ENCODE data around the gene BRD1. TPM values are rescaled to one million over a fixed set of nuclear protein-coding genes. Genes with fewer than 3 reads are reported as not detected.
A peak's percentile ranks its signal among the peaks of the same experiment; 100 is the strongest.

The BRD1 gene
- polyA plus RNA-seq, 4 donors = 29.2 to 49.0 (median 40.4) TPM

DNA sequence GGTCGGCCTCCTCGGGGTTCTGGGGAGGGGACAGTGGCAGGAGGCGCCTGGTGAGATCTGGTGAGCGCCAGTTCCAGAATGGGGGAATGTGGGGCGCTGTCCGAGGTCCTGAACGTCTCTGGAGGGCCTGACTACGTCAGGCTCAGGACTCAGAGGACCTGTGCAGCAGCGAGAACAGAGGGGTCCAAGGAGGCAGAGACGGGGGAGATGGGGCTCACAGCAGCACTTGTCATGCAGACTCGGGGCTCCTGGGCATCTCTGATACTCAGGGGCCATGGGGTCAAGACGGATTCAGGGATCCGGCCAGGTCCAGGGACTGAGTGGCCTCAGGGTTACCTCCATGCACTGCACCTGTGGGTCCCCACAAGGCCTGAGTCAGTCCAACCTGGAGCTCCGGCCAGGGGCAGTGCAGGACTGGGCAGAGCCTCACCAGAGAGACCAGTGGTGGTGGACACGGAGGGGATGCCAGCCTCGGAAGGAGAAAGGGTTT is 92.2 kb downstream of the BRD1 start:
- DNase-seq (ENCODE audit: low read depth in 4 of 4, low spot score in 2 of 4) = peak in 3 of 4 donors; percentile 19 to 47 (median 34)

DNA sequence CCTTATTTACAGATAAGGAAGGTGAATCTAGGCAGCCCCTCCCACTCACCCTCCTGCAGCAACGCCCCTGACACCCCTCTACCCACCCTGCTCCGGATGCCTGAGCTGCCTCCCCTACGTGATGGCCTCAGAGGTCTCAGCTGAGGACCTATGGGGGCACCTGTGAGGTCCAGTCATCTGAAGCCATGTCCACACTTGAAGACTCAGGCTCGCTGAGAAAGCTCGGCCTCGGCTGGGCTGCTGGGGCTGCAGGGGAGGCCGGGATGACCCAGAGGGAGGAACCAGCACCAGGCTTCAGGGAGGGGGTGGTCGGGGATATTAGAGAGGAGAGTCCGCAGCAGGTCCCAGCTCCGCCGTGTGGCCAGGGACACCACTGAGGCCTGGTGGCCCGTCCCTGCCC is 92.8 kb downstream of the BRD1 start:
- DNase-seq (ENCODE audit: low read depth in 4 of 4, low spot score in 2 of 4) = no peak

DNA sequence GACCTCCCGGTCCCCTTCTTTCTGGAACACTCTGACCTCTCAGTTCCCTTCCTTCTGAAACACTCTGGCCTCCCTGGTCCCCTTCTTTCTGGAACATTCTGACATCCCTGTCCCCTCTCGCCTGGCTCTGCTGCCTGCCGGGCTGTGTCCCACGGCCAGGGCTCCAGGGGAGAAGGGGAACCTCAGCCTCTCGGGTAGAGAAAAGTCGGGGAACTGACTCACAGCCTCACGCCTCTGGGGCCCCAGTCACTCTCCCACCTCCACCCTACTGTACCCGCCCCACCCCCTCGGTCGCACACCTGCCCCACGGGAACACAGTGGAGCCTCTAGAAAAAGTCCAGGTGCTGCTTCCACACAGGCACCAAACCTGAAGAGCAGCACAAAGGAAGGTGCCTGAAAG is 93.3 kb downstream of the BRD1 start:
- no peak for DNase-seq (ENCODE audit: low read depth in 4 of 4, low spot score in 2 of 4)

DNA sequence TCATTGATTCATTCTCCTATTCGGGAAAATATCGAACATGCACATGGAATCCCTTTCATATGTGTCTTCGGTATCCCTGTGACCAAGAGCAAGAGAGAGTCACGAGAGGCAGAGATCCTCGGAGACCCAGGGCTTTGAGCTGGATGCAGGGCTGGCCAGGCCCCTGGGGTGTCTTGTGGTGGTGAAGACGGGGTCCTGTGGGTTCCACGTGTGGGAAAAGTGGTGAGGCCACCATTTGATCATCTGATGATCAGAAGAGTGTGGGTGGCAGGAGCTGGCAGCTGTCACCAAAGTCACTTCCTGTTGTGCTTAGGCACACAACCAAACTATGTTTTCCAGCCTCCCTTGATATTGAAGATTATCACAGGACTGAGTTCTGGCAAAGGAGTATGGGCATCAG is 94.0 kb downstream of the BRD1 start:
- no peak for DNase-seq (ENCODE audit: low read depth in 4 of 4, low spot score in 2 of 4)

GRCh38 chr22:49730656-49731055 is 97.0 kb downstream of the BRD1 start:
- no peak for DNase-seq (ENCODE audit: low read depth in 4 of 4, low spot score in 2 of 4)

GRCh38 chr22:49728570-49729271 is 99.0 kb downstream of the BRD1 start:
- DNase-seq (ENCODE audit: low read depth in 4 of 4, low spot score in 2 of 4) = no peak

GRCh38 chr22:49727881-49728569 is 99.6 kb downstream of the BRD1 start:
- DNase-seq (ENCODE audit: low read depth in 4 of 4, low spot score in 2 of 4) = no peak

DNA sequence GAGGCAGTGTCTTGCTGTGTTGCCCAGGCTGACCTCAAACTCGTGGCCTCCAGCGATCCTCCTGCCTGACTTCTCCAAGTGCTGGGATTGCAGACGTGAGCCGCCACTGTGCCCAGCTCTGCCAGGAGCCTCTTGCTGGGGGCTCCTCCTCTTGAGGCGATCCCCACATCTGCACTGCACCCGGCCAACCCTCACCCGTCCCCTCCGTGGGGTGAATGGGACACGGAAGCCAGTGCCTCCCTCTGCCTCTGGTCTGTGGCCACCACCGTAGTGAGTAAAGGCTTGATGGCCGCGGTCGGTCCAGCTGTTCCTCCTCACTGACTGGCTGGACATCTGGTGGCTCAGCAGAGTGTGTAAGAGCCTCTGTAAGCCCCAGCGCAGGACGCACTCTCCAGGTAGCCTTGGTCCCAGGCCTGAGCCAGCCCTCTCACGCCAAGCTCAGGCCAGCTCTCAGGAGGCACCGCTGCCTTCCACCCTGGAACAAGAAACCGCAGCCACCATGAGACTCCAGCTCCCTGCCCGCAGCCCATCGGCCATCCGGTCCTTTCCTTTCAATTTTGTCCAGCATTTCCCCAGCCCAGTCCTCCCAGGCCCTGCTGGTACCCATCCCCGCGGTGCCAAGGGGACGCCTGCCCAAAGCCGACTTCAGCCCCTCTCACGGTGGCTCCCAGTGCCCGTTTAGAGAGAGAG is 100.3 kb downstream of the BRD1 start:
- no peak for DNase-seq (ENCODE audit: low read depth in 4 of 4, low spot score in 2 of 4)

DNA sequence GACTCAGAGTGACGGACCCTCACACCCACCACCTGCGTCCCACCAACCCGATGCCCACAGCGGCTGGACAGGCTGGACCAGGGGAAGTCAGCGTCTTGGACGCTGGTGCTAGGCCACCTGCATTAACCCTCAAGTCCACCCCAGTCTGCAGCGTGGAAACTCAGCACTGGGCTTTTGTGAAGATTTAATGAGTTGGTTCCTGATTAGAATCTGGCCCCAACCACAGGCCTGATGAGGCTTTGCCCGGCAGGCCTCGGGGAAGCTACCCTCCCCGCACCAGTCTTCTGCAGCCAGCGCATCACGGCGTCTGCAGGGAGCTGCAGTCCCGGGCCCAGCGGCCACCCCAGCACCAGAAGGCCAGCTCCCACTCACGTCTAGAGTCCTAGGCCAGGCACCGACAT is 101.0 kb downstream of the BRD1 start:
- no peak for DNase-seq (ENCODE audit: low read depth in 4 of 4, low spot score in 2 of 4)

- DNase-seq (ENCODE audit: low read depth in 4 of 4, low spot score in 2 of 4) = no peak
Observed at GRCh38 chr22:49726022-49726681, 101.5 kb downstream of the BRD1 start.

GRCh38 chr22:49725516-49725915 is 102.2 kb downstream of the BRD1 start:
- no peak for DNase-seq (ENCODE audit: low read depth in 4 of 4, low spot score in 2 of 4)

DNA sequence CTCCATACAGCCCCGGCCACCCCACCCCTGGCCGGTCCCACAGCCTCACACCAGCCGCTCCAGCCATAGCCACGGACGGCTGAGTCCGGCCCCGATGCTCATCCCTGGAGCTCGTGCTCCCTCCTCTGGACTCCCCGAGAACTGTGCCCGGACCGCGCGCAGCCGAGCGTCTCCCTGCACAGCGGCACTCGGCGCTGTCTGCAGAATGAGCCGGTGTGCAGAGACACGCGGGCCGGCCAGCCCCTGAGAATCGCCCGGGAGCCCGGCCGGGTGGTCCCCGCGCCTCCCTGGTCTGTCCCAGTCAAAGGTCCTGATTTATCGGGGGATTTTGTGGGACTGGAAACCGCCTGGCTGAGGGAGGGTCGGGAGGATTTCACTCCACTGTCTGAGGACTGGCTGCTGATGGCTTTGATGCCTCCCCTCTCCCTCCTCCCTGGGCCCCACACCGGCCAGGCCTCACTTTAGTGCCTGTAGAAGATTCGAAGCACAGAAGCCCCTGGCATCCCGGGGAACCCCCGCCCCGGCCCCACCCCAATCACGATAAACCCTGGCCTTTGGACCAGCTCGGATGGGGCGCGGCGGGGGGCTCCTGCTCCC is 102.7 kb downstream of the BRD1 start:
- DNase-seq (ENCODE audit: low read depth in 4 of 4, low spot score in 2 of 4) = peak in 1 of 4 donors; percentile 33

DNA sequence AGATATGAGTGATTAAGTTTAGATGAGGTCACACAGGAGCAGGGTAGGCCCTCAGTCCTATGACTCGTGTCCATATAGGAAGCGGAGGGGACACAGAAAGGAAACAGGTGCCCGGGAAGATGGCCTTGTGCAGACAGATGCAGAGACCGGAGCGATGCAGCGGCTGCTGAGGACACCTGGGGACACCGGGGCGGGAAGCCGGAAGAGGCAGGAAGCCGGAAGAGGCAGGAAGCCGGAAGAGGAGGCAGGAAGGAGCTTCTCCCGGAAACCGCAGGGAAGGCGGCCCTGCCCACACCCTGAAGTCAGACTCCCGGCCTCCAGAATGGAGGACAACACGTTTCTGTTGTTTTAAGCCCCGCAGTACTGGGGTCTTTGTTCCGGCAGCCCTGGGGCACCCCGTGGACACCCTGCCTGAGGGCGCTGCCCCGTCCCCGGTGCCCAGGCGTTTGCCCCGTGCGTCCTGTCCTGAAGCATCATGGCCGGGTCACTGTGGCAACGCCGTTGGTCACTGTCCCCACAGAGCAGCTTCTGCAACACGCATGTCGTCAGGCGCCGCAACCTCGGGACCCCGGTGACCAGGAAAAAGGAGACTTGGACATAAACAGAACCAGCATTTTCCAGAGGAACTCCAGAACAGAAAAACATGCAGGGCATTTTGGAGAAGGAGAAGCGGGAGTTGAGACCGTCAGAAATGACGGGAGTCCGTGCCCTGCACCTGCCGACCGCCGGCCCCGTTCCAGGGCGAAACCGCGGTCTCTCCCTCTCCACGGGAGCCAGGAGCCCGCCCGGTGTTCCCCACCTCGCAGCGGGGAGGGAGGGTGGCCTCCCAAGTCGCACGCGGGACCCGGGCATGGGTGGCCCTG is 103.4 kb downstream of the BRD1 start:
- DNase-seq (ENCODE audit: low read depth in 4 of 4, low spot score in 2 of 4) = no peak

DNA sequence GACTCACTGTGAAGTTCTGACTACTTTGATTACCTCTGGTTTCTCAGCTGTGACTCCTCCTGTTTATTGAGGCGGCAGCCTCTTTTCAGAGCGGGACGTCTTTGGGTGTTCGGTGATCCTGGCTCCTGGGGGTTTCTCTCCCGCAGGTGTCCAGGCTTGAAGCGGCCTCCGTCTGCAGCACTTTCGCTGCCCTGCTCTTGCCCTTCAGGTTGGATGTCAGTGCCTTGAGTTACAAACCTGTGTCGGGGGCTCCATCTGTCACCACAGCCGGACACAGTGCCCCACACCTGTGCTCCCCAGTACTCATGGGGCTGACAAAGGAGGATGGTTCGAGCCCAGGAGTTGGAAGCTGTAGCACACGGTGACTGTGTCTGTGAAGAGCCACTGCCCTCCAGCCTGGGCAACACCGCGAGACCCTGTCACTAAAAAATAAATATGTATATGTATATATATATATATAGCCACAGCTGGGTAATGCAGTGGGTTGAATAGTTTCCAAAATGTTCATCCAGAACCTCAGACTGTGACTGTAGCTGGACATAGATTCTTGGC is 104.1 kb downstream of the BRD1 start:
- DNase-seq (ENCODE audit: low read depth in 4 of 4, low spot score in 2 of 4) = no peak

Other genes starting within 250 kb of the BRD1 start
- 10 to 100 TPM; 15.9 to 19.1 (median 17.1) TPM for gene ZBED4, start 26.0 kb upstream of the BRD1 start, polyA plus RNA-seq (ENCODE audit: insufficient read length in 4 of 4)
- gene ALG12, start 90.6 kb upstream of the BRD1 start, polyA plus RNA-seq (ENCODE audit: insufficient read length in 4 of 4) = 10 to 100 TPM; 23.0 to 43.3 (median 37.2) TPM
- 10 to 100 TPM; 23.2 to 39.9 (median 31.0) TPM for gene CRELD2, start 90.8 kb upstream of the BRD1 start, polyA plus RNA-seq (ENCODE audit: insufficient read length in 4 of 4)
- gene PIM3, start 132.9 kb upstream of the BRD1 start, polyA plus RNA-seq (ENCODE audit: insufficient read length in 4 of 4) = 10 to 100 TPM; 14.5 to 26.4 (median 22.3) TPM
- gene IL17REL, start 184.9 kb upstream of the BRD1 start, polyA plus RNA-seq (ENCODE audit: insufficient read length in 4 of 4) = under 1 TPM in 1 of 4 donors, not detected in 3; 0.06 TPM
- gene TTLL8, start 230.4 kb upstream of the BRD1 start, polyA plus RNA-seq (ENCODE audit: insufficient read length in 4 of 4) = not detected